H1 (cell line): Measurements from ENCODE around the gene CD58. TPM values are rescaled to one million over a fixed set of nuclear protein-coding genes. Genes with fewer than 3 reads are reported as not detected.

Experiments used
- CTCF ChIA-PET: fragments of 300-600 bp; sonication (Branson Sonifier 250); formaldehyde crosslinking; loops from one replicate; lab custom pipeline; 2021; ENCODE audit not compliant: partially characterized antibody; lab: Charles Lee
- POLR2A ChIA-PET: fragments of 300-600 bp; sonication (Branson Sonifier 250); formaldehyde crosslinking; loops from one replicate; lab custom pipeline; 2021; ENCODE audit warnings: inconsistent platforms; ENCODE audit not compliant: partially characterized antibody; lab: Charles Lee
- DNase-seq, 2 experiments: peaks; one replicate each; pipeline versions ENCODE4 v3.0.0 to v3.0.0-alpha.2; 2010 to 2022; ENCODE audit warnings: low spot score in 2 of 2, low read depth in 1 of 2, mixed read lengths in 1 of 2
- FAIRE-seq: peaks from 2 replicates; lab custom pipeline; 2011; peaks lifted over from hg19 to GRCh38; lab: Jason Lieb, UNC
- H2AFZ ChIP-seq: 2 replicates; pipeline ENCODE4 v1.8.1; 2012; ENCODE audit warnings: low read length, inconsistent platforms
- H2AK5ac ChIP-seq: 2 replicates; pipeline ENCODE4 v1.6.1; 2013; ENCODE audit warnings: low read depth, low read length
- H2BK120ac ChIP-seq: replicated peaks from 2 replicates; pipeline ENCODE3; 2013; ENCODE audit warnings: low read depth, low read length, inconsistent platforms
- H2BK12ac ChIP-seq: 2 replicates; pipeline ENCODE4 v1.6.1; 2013; ENCODE audit warnings: low read depth, low read length
- H2BK15ac ChIP-seq: 2 replicates; pipeline ENCODE4 v1.6.1; 2013; ENCODE audit warnings: low read length
- H2BK20ac ChIP-seq: 2 replicates; pipeline ENCODE4 v1.6.1; 2013; ENCODE audit warnings: low read length
- H2BK5ac ChIP-seq: 2 replicates; pipeline ENCODE4 v1.6.1; 2013; ENCODE audit warnings: low read depth, low read length
- H3K14ac ChIP-seq: 2 replicates; pipeline ENCODE4 v1.6.1; 2013; ENCODE audit warnings: inconsistent platforms; ENCODE audit not compliant: insufficient read length
- H3K18ac ChIP-seq: 2 replicates; pipeline ENCODE4 v1.6.1; 2013; ENCODE audit warnings: low read length; ENCODE audit errors: extremely low read depth
- H3K23ac ChIP-seq: 2 replicates; pipeline ENCODE4 v1.6.1; 2013; ENCODE audit warnings: inconsistent platforms; ENCODE audit not compliant: insufficient read length
- H3K23me2 ChIP-seq: 2 replicates; pipeline ENCODE4 v1.6.1; 2013; ENCODE audit warnings: low read depth, low read length
- H3K27ac ChIP-seq: 2 replicates; pipeline ENCODE4 v1.6.1; 2011; ENCODE audit warnings: low read depth, low read length, inconsistent platforms
- H3K27me3 ChIP-seq, 4 experiments: replicated peaks in 1 of 4; 1 replicate in 1 of 4; 2 replicates in 3 of 4; pipeline versions ENCODE4 v1.6.1 to v1.8.1; 2011 to 2013; ENCODE audit warnings: low read length in 3 of 4, mild to moderate bottlenecking in 3 of 4, inconsistent platforms in 2 of 4, mixed read lengths in 2 of 4, moderate library complexity in 1 of 4; ENCODE audit not compliant: control insufficient read depth in 3 of 4, insufficient read depth in 3 of 4; ENCODE audit errors: extremely low read depth in 1 of 4
- H3K36me3 ChIP-seq, 4 experiments: 2 replicates each; pipeline versions ENCODE4 v1.6.1 to v1.8.1; 2011 to 2013; ENCODE audit warnings: mild to moderate bottlenecking in 4 of 4, low read length in 3 of 4, moderate library complexity in 2 of 4, control low read depth in 1 of 4, inconsistent platforms in 1 of 4; ENCODE audit not compliant: insufficient read depth in 4 of 4, control insufficient read depth in 2 of 4
- H3K4ac ChIP-seq: replicated peaks from 2 replicates; pipeline ENCODE3; 2013; ENCODE audit warnings: low read length, low read depth, mixed read lengths, inconsistent platforms; ENCODE audit not compliant: insufficient read length
- H3K4me1 ChIP-seq, 4 experiments: replicated peaks in 1 of 4; 1 replicate in 1 of 4; 2 replicates in 3 of 4; pipeline versions ENCODE4 v1.6.1 to v1.8.1; 2011 to 2013; ENCODE audit warnings: low read length in 3 of 4, inconsistent platforms in 2 of 4, mixed read lengths in 1 of 4; ENCODE audit not compliant: insufficient read depth in 4 of 4, control insufficient read depth in 3 of 4
- H3K4me2 ChIP-seq, 2 experiments: 2 replicates each; pipeline versions ENCODE4 v1.6.1 to v1.8.1; 2011 to 2013; ENCODE audit warnings: low read depth in 2 of 2, low read length in 2 of 2, control low read depth in 1 of 2, inconsistent platforms in 1 of 2, mild to moderate bottlenecking in 1 of 2; ENCODE audit not compliant: insufficient read depth in 1 of 2
- H3K4me3 ChIP-seq, 4 experiments: fragments of 200-600, 300-600 bp in 1 of 4; sonication (generic), shearing (Covaris generic), sonication (Bioruptor Twin) in 1 of 4; 2 replicates each; pipeline versions ENCODE4 v1.5.1 to v1.8.1; 2011 to 2016; ENCODE audit warnings: low read length in 4 of 4, low read depth in 3 of 4, control low read depth in 2 of 4, inconsistent platforms in 2 of 4, mild to moderate bottlenecking in 2 of 4, mixed read lengths in 1 of 4, moderate library complexity in 1 of 4; ENCODE audit not compliant: insufficient read depth in 2 of 4; ENCODE audit errors: extremely low read depth in 1 of 4
- H3K56ac ChIP-seq: replicated peaks from 2 replicates; pipeline ENCODE3; 2013; ENCODE audit warnings: low read depth, mild to moderate bottlenecking, mixed read lengths, low read length, inconsistent platforms; ENCODE audit not compliant: insufficient read length
- H3K79me1 ChIP-seq: 2 replicates; pipeline ENCODE4 v1.6.1; 2013; ENCODE audit warnings: low read depth, low read length, control low read depth
- H3K79me2 ChIP-seq, 2 experiments: 2 replicates each; pipeline versions ENCODE4 v1.6.1 to v1.8.1; 2012 to 2013; ENCODE audit warnings: low read length in 2 of 2, mild to moderate bottlenecking in 2 of 2, inconsistent platforms in 1 of 2; ENCODE audit not compliant: insufficient read depth in 2 of 2, control insufficient read depth in 1 of 2
- H3K9ac ChIP-seq, 4 experiments: replicated peaks in 1 of 4; 1 replicate in 1 of 4; 2 replicates in 3 of 4; pipeline versions ENCODE4 v1.6.1 to v1.8.1; 2011 to 2013; ENCODE audit warnings: low read depth in 3 of 4, low read length in 3 of 4, control low read depth in 2 of 4, mild to moderate bottlenecking in 2 of 4, moderate library complexity in 2 of 4, inconsistent platforms in 1 of 4; ENCODE audit errors: extremely low read depth in 1 of 4
- H3K9me3 ChIP-seq, 2 experiments: 2 replicates each; pipeline versions ENCODE4 v1.6.1 to v1.8.1; 2012 to 2013; ENCODE audit warnings: mild to moderate bottlenecking in 2 of 2, moderate library complexity in 2 of 2, control low read depth in 1 of 2, inconsistent platforms in 1 of 2, low read depth in 1 of 2, low read length in 1 of 2, mixed read lengths in 1 of 2; ENCODE audit not compliant: insufficient read depth in 2 of 2
- H4K20me1 ChIP-seq, 2 experiments: replicated peaks in 1 of 2; 2 replicates each; pipeline versions ENCODE3 to v1.8.1; 2011 to 2013; ENCODE audit warnings: inconsistent platforms in 2 of 2, low read length in 2 of 2, mild to moderate bottlenecking in 1 of 2; ENCODE audit not compliant: insufficient read depth in 2 of 2, control insufficient read depth in 1 of 2
- H4K5ac ChIP-seq: 2 replicates; pipeline ENCODE4 v1.6.1; 2013; ENCODE audit warnings: low read length, low read depth, mixed read lengths, inconsistent platforms; ENCODE audit not compliant: insufficient read length
- H4K8ac ChIP-seq: 2 replicates; pipeline ENCODE4 v1.8.0; 2013; ENCODE audit warnings: mild to moderate bottlenecking, moderate library complexity, low read length, inconsistent platforms; ENCODE audit not compliant: insufficient read depth; ENCODE audit errors: extremely low read depth
- H4K91ac ChIP-seq: replicated peaks from 2 replicates; pipeline ENCODE3; 2013; ENCODE audit warnings: low read length, mixed read lengths, inconsistent platforms; ENCODE audit not compliant: insufficient read length
- BCL11A ChIP-seq, 2 experiments: IDR thresholded peaks; one replicate each; pipeline ENCODE4 v1.6.1; 2011; ENCODE audit warnings: low read depth in 2 of 2, low read length in 2 of 2, mild to moderate bottlenecking in 2 of 2
- CHD1 ChIP-seq: IDR thresholded peaks from 2 replicates; pipeline ENCODE4 v1.6.1; 2012; ENCODE audit warnings: low read depth, low read length, improper control_type of control experiment
- CREB1 ChIP-seq: IDR thresholded peaks from 2 replicates; pipeline ENCODE4 v1.6.1; 2012; ENCODE audit warnings: inconsistent platforms
- CTBP2 ChIP-seq: IDR thresholded peaks from 2 replicates; pipeline ENCODE4 v1.7.0; 2011; ENCODE audit warnings: borderline replicate concordance, mild to moderate bottlenecking, moderate library complexity, mixed read lengths, low read length; ENCODE audit not compliant: insufficient read depth, insufficient read length
- JUN ChIP-seq: IDR thresholded peaks from 2 replicates; pipeline ENCODE4 v1.6.1; 2011; ENCODE audit warnings: low read depth, mild to moderate bottlenecking, improper control_type of control experiment, low read length
- KDM1A ChIP-seq: fragments of 200-600, 300-600 bp; sonication (generic); IDR thresholded peaks from 2 replicates; pipeline ENCODE4 v1.7.1; 2016; ENCODE audit warnings: mild to moderate bottlenecking, low read length, borderline replicate concordance
- NANOG ChIP-seq: IDR thresholded peaks from 2 replicates; pipeline ENCODE4 v1.6.1; 2011; ENCODE audit warnings: low read length, low read depth, mild to moderate bottlenecking, inconsistent platforms; ENCODE audit not compliant: insufficient read depth, poor library complexity, severe bottlenecking
- POLR2AphosphoS5 ChIP-seq: IDR thresholded peaks from 2 replicates; pipeline ENCODE4 v1.6.1; 2011; ENCODE audit warnings: low read depth, low read length
- TAF7 ChIP-seq: optimal IDR thresholded peaks from 2 replicates; pipeline ENCODE3; 2011; ENCODE audit warnings: low read depth, mild to moderate bottlenecking, inconsistent platforms, low read length, moderate library complexity, borderline replicate concordance
- TEAD4 ChIP-seq: IDR thresholded peaks from 2 replicates; pipeline ENCODE4 v1.6.1; 2012; ENCODE audit warnings: low read depth, low read length, inconsistent platforms, mixed read lengths
- ZNF274 ChIP-seq: IDR thresholded peaks from 2 replicates; pipeline ENCODE4 v1.7.0; 2012; ENCODE audit warnings: low read length, borderline replicate concordance; ENCODE audit errors: extremely low read depth
- WGBS, 2 experiments: shearing (Covaris generic) in 1 of 2; methylation state at CpG; one replicate each; pipeline versions ENCODE4 v1.1.6 to v1.1.7; 2013 to 2015; ENCODE audit warnings: low lambda C conversion rate in 2 of 2, mixed read lengths in 2 of 2, inconsistent platforms in 1 of 2, low coverage in 1 of 2, missing lambda C conversion rate in 1 of 2; ENCODE audit not compliant: insufficient replicate concordance in 2 of 2, insufficient coverage in 1 of 2, insufficient read length in 1 of 2; ENCODE audit errors: extremely low coverage in 1 of 2, missing lambda C conversion rate in 1 of 2; 5-methylcytosine and 5-hydroxymethylcytosine counted together
- polyA plus RNA-seq, 7 experiments: library from polyadenylated mRNA; depleted of rRNA in 3 of 7; stranded (reverse) in 5 of 7; unstranded in 2 of 7; fragments of >200 nt in 5 of 7; fragments of 200-250 nt in 2 of 7; gene quantifications; 1 replicate in 5 of 7; 2 replicates in 1 of 7; 4 replicates in 1 of 7; pipeline versions ENCODE4 v1.2.1 to v1.2.3, GENCODE V29; 2011 to 2013; ENCODE audit warnings: missing spikeins in 2 of 7, mixed read lengths in 2 of 7
- total RNA-seq: library from RNA; stranded (reverse); fragmentation: NEBNext Ultra II Directional; extraction: Animal tissue kit (Norgen Biotek cat#: 25700); gene quantifications from 2 replicates; pipeline ENCODE4 v1.2.1, GENCODE V29; 2021
- TF ChIP-seq, protein P1 (sequence below): IDR thresholded peaks from 2 replicates; pipeline ENCODE4 v1.6.1; 2011; ENCODE audit warnings: low read length, improper control_type of control experiment

Gene CD58
- total and polyA plus RNA-seq, 2 of the 8 experiments (the other 6 are each of a cell fraction or from before 2014, with no cell fraction given): 5.3 to 5.5 TPM

DNA sequence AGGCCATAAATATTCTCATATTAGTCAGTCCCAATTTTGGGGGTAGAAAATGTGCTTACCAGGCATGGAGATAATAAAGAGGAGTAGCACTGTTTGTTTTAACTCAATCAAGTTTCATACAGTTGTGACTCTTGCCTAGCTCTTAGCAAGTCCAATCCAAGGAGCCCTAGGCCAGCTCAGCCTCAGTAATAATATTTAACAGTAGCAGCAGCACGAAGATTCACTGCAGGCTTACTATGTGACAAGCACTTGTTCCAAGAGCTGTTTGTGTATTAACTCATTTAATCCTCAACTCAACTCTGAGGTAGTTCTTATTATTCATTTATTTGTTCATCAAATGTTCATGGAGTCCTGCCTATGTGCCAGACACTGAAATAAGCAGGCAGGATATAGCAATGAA lies 12.3 kb downstream of the CD58 start:
- FAIRE-seq (no peak), DNase-seq (no peak)
- Histone ChIP-seq H2AFZ (no peak overlapping the region), H2BK12ac (no peak overlapping the region), H2BK5ac (no peak overlapping the region), H3K36me3 (no peaks in the 10 kb centered on the region), H3K27ac (no peak overlapping the region), H4K5ac (no peak overlapping the region), H3K56ac (no peak overlapping the region), H3K18ac (no peak overlapping the region), H2AK5ac (no peak overlapping the region), H3K9me3 (0 out of 4 replicates have a peak, but pooled peaks cover 0 to 4% of the 10 kb centered on the region in 2 experiments), H3K14ac (no peak overlapping the region), H3K4me2 (no peak overlapping the region), H3K79me1 (no peaks in the 10 kb centered on the region; the same call in 1 of the 2 replicates), H4K20me1 (no peaks in the 10 kb centered on the region), H4K91ac (no peak overlapping the region), H3K23ac (no peak overlapping the region), H3K23me2 (no peaks in the 10 kb centered on the region), H2BK120ac (no peak overlapping the region), H3K4me3 (no peak overlapping the region), H4K8ac (no peak overlapping the region), H2BK15ac (no peak overlapping the region), H3K9ac (no peak overlapping the region), H3K4ac (no peak overlapping the region), H3K79me2 (no peaks in the 10 kb centered on the region; a peak in 1 of 4 replicates), H2BK20ac (no peak overlapping the region), H3K27me3 (no peaks in the 10 kb centered on the region), H3K4me1 (peaks cover 0 to 2% (median 1%) of the 10 kb centered on the region in 4 experiments; a peak in 3 of 7 replicates)
- TF ChIP-seq KDM1A (no peak), ZNF274 (no peak), CREB1 (no peak), JUN (no peak), CHD1 (no peak), POLR2AphosphoS5 (no peak), NANOG (no peak), BCL11A (IDR thresholded peaks at IDR 0.05; ENCODE audit: low read depth in 2 of 2, low read length in 2 of 2) (no peak), TEAD4 (no peak), TAF7 (no peak), CTBP2 (no peak)
- TF ChIP-seq, protein P1, sequence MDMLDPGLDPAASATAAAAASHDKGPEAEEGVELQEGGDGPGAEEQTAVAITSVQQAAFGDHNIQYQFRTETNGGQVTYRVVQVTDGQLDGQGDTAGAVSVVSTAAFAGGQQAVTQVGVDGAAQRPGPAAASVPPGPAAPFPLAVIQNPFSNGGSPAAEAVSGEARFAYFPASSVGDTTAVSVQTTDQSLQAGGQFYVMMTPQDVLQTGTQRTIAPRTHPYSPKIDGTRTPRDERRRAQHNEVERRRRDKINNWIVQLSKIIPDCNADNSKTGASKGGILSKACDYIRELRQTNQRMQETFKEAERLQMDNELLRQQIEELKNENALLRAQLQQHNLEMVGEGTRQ: no peak
- POLR2A ChIA-PET: no interaction called here
- CTCF ChIA-PET: interaction anchor here (0.5 kb wide), 1 partner anchor 9 kb away, joined by 3 read pairs; no protein-coding TSS in a partner anchor
- WGBS, 2 experiments: 90% methylated on average over 1 of the region's 1 CpG; no CpG with 5 or more reads in 1 of the 2 experiments
